Retinal pigment epithelial cell (primary cell): ENCODE results near the gene ACSF3.

ENCODE experiments used
- DNase-seq: peaks from one replicate; pipeline ENCODE4 v3.0.0-alpha.2; 2010; ENCODE audit warnings: low read depth
- H3K4me3 ChIP-seq: 2 replicates; pipeline ENCODE4 v1.5.1; 2011; ENCODE audit warnings: mild to moderate bottlenecking, low read length, control low read depth, moderate library complexity
- TF ChIP-seq, protein P1 (sequence below): conservative IDR thresholded peaks from 2 replicates; pipeline ENCODE4 v1.5.1; 2011; ENCODE audit warnings: low read depth, low read length, control low read depth, inconsistent platforms

The ACSF3 gene

GRCh38 chr16:89061590-89062380 is 31.9 kb upstream of the ACSF3 start:
- DNase-seq = no peak
- TF ChIP-seq, protein P1, sequence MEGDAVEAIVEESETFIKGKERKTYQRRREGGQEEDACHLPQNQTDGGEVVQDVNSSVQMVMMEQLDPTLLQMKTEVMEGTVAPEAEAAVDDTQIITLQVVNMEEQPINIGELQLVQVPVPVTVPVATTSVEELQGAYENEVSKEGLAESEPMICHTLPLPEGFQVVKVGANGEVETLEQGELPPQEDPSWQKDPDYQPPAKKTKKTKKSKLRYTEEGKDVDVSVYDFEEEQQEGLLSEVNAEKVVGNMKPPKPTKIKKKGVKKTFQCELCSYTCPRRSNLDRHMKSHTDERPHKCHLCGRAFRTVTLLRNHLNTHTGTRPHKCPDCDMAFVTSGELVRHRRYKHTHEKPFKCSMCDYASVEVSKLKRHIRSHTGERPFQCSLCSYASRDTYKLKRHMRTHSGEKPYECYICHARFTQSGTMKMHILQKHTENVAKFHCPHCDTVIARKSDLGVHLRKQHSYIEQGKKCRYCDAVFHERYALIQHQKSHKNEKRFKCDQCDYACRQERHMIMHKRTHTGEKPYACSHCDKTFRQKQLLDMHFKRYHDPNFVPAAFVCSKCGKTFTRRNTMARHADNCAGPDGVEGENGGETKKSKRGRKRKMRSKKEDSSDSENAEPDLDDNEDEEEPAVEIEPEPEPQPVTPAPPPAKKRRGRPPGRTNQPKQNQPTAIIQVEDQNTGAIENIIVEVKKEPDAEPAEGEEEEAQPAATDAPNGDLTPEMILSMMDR = no peak
- no peak overlapping the region for H3K4me3 ChIP-seq

GRCh38 chr16:89062389-89063345 is 31.0 kb upstream of the ACSF3 start:
- no peak overlapping the region for H3K4me3 ChIP-seq
- TF ChIP-seq, protein P1 = no peak
- DNase-seq = no peak

GRCh38 chr16:89063768-89064320 is 29.8 kb upstream of the ACSF3 start:
- no peak overlapping the region for H3K4me3 ChIP-seq
- DNase-seq = no peak
- TF ChIP-seq, protein P1 = no peak

GRCh38 chr16:89064606-89065457 is 28.8 kb upstream of the ACSF3 start:
- no peak for DNase-seq
- TF ChIP-seq, protein P1 = no peak
- no peak overlapping the region for H3K4me3 ChIP-seq

- TF ChIP-seq, protein P1 = no peak
- no peak overlapping the region for H3K4me3 ChIP-seq
- DNase-seq = no peak
These were observed 28.2 kb upstream of the ACSF3 start for GRCh38 chr16:89065458-89065822.

DNA sequence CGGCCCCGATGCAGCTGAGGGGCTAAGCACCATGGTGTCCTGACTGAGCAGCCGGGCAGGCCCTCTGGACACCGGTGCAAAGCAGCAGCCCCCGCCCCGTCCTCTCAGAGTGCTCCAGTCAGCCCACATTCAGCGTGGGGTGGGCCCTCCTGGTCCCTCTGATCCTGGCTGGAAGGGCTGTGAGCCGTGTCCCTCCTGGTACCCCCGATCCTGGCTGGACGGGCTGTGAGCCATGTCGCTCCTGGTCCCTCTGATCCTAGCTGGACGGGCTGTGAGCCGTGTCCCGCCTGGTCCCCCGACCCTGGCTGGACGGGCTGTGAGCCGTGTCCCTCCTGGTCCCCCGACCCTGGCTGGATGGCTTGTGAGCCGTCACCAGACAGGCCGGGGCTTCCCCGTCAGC is 26.9 kb upstream of the ACSF3 start:
- TF ChIP-seq, protein P1 = no peak
- H3K4me3 ChIP-seq = no peak overlapping the region

More for the DNA sequence above, 26.9 kb upstream of the ACSF3 start:
- DNase-seq = no peak
